GM15510 (cell line): ENCODE results near the gene ZNF254.

Source experiments
- POLR2A ChIP-seq: IDR thresholded peaks from 3 replicates; pipeline ENCODE4 v1.6.1; 2011; ENCODE audit warnings: borderline replicate concordance; ENCODE audit not compliant: insufficient read length; ENCODE audit errors: extremely low read depth

ZNF254 gene

DNA sequence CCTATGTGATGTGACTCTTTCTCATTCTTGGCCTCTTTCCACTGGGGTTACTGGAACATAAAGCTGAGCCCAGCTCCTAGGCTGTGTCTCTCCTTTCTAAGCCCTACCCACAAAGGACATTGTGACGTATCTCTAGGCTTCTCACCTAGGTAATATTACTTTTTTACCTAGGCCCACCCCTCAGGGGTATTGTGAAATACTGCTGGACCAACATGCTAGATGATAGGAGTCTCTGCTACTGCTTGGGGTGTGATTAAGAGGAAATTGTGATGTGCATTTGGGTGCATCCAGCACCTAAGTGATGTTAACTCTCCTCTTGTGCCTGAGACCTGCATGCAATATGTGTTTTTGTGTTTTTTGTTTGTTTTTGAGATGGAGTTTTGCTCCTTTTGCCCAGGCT, 22.8 kb upstream of the ZNF254 start:
- no peak for TF ChIP-seq POLR2A

DNA sequence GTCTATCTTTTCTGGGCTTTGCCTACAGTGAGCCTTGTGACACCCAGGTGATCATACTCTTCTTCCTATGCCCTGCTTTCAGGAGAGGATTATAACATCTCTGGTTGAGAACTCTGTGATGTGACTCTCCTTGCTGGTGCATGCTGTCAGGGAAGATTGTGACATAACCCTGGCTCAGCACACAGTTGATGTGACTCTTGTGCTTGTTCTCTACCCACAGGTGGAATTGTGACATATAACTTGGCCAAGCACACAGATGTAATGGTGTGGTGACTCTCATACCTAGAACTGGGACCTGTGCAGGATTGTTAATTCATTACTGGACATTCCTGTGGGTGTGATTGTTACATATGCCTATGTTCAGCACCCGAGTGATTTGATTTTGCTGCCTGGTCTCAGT, 21.7 kb upstream of the ZNF254 start:
- no peak for TF ChIP-seq POLR2A

DNA sequence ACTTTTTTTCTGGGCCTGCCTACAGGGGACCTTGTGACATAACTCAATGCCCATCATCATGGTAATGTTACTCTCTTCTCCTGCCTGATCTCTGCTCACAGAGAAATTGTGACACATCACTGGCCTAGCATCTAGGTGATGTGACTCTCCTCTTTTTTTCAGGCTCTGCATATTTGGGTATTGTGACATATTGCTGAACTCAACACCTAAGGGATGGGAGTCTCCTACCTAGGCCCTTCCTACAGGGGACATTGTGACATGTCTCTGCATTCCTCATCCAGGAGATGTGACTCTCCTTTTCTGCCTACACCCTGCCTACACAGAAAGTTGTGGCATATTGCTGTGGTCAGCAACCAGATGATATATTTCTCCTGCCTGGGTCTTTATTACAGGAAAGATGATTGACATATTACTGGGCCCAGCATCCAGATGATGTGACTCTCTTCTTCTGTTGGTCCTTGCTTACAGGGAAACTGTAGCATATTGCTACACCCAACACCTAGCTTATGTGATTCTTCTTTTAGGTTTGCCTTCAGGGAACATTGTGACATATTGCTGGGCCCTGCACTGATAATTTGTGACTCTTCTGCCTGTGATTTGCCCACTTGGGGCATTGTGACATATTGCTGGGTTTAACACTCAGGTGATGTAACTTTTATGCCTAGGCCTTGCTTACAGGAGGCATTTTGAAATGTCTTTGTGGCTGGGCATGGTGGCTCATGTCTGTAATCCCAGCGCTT, 21.0 kb upstream of the ZNF254 start:
- no peak for TF ChIP-seq POLR2A

DNA sequence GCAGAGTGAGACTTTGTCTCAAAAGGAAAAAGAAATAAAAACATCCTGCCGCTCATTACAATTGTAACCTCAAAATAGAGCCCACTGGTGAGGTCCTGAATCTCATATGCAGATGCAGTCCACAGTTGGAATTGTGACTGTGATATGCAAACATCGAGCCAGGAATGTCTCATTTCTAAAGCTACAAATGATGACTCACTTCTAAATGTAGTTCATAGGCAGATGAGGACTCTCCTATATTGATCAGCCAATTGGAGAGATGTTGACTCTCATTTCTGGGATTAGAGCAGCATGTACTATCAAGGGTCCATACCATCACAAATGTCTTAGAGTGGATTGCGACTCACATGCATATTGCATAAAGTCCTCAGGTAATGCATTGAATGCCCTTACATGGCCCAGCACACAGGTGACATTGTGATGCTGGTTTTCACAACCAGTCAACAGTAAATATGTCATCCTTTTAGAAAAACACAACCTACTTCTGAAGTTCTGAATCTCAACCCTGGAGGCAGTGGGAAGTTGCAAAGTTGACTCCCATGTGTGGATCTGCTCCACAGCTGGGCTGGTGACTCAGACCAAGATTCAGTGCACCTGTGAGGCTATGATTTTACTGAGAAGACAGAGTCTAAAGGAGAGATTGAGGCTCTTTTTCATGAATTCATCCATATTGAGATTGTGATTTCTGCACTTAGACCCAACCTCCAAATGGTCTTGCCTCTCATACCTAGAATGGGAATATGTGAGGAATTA, 16.9 kb upstream of the ZNF254 start:
- no peak for TF ChIP-seq POLR2A

DNA sequence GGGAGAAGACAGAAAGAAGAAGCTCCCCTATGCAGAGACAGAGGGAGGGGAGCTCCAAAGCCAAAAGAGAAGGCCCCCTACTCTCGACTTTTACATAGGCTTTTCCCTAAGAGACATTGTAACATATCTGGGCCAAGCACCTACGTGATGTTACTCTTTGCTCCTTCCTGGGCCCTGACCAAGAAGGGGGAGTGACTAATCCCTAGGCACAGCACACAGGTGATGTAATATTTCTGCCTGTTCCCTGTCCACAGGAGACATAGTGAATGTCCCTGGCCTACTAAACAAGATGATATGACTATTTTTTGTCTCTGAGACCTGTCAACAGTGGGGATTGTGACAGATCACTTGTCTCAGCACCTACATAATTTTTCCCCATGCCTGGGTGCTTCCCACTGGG, 15.9 kb upstream of the ZNF254 start:
- TF ChIP-seq POLR2A: no peak

DNA sequence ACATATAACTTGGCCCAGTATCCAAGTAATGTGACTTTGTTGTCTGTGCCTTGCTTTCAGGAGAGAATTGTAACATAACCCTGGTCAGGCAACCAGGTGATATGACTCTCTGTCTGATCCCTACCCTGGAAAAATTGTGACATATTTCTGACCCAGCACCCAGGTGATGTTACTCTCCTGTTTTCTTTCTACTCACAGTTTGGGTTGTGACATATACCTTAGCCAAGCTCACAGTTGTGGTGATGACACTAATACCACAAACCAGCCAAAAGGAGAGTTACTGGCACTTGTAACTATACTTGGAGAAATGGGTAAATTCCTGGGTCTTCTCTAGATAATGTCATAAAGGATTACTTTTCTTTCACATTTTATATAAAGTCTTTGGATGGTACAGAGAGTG, 14.3 kb upstream of the ZNF254 start:
- no peak for TF ChIP-seq POLR2A

DNA sequence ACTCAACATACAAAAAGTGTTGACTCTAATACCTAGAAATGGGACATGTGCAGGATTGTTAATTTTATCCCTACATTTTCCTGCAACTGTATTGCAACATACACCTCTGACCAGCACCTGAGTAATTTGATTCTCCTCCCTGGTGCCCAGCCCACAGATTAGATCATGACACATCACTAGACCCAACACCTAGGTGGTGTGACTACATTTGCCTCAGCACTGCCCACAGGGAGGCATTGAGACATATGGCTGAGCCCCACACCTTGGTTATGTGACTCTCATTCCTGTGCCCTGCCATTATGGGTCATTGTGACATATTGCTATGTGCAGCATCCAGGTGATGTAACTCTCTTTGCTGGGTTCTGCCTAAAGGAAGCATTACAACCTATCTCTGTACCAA, 13.2 kb upstream of the ZNF254 start:
- TF ChIP-seq POLR2A: no peak

DNA sequence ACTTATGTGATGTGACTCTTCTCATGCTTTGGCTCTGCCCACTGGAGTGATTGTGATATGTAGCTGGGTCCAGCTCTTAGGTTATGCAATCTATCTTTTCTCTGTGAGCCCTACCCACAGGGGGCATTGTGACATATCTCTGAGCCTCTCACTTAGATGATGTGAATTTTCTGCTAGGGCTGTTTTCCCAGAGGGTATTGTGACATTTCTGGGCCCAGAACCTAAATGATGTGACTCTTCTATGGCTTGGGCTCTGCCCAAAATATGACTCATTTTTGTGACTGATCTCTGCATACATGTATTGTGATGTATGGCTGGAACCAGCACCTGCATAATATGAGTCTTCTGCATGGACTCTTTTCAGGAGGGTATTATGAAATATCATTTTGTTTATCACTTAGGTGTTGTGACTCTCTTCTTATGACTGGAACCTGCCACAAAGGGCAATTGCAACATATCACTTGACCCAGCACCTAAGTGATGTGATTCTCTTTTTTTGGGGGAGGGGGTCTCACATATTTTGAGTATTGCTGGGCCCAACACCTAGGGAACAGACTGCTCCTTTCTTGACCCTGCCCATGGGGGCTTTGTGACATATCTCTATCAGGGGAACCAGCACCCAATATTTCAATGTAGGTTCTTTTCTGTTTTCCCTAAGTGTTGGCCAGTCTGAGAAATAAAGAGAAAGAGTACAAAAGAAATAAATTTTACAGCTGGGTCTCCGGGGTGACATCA, 12.1 kb upstream of the ZNF254 start:
- no peak for TF ChIP-seq POLR2A

DNA sequence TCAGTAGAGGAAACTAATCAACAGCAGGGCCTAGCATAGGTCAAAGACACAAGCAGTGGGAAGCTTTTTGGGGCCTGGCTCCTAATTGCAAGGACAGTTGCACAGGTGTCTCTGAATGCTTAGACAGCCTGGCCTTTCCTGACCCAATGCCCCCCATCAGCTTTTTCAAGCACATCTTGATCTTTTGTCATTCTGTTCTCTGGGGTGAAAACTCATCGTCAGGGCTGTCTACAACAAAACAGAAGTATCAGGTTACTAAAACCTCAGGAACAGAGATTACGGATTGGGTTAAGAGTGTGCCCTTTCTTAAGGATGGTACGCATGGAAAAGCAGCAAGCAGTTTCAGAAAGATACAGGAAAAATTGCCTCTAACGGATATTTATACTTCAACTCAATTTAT, 8.3 kb upstream of the ZNF254 start:
- TF ChIP-seq POLR2A: no peak

DNA sequence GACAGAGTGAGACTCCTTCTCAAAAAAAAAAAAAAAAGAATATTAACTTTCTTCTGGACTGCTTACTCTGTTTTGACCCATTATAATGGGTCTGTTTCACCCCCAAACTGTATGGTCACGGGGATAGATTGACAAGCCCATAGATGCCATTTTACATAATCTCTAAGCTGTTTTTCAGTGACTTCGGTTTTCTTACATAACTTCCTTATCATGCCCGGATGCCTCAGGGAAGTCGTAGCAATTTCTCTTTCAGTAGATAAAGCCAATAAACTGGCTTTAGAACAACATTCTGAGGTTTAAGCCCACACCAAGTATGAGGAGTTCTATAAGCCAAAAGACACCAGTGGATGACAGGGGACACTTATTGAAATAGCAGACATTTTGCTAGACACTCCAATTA, 5.9 kb upstream of the ZNF254 start:
- TF ChIP-seq POLR2A: no peak

DNA sequence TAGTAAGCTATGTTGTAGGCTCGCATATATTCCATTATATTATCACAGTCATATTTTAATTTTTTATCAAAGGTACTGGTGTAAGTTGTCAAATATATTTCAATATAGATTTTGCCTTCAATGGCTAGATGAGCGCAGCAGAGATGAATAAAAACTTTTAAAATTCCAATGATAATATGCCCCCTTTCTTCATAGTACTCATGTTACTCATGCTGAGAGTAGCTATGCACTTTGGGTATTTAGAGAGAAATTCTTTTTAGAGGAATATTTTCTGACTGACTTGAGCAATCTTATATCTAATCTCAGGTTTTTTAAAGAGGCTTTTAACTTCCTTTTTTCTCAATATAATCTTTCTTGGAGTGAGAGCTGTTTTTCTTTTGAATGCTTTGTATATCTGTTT, 11.4 kb downstream of the ZNF254 start:
- TF ChIP-seq POLR2A: no peak

DNA sequence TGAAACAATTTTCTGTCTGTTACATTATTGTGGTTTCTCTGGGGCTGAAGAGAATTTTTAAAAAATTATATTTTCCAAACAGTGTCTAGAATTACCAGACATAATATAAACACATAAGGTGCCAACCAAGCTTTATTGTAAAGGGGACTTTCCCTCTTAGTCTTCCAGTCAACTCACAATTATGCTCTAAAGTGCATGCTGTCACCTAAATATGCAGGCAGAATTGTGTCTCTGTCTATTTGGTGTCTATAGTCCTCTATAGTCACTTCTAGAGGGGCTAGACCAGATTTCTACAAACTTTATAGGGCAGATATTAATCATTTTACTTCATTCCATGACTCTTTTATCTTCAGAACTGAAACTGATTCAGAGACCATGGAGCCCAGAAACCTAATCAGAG, 12.8 kb downstream of the ZNF254 start:
- TF ChIP-seq POLR2A: no peak

DNA sequence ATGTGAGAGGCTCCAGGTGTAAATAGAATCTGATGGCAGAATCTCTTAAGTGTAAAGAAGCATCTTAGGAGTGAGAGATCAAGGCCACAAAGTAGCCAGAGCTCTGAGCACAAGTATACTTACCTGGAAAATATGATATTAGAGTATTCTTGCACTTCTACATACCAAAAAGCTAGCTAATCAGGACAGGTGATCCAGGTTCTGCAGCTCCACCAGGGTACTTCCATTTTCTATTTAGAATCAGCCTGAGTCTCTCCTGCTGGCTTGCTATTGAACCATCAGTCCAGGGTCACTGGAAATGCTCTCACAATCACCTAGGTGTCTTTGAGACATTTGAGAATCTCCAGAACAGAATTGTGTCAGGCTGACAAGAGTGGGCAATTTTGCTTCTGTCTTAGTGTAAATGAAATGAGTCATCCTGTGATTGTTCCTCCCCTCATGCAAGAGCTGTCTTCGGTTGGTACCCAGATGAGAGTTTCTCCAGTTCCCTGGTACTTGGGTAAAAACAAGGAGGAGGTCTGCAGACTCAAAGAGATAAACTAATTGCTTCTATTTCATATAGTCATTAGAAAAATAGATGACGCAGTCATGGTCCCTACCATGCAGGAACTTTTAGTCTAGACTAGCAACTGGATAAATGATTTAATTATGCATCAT, 14.6 kb downstream of the ZNF254 start:
- no peak for TF ChIP-seq POLR2A

DNA sequence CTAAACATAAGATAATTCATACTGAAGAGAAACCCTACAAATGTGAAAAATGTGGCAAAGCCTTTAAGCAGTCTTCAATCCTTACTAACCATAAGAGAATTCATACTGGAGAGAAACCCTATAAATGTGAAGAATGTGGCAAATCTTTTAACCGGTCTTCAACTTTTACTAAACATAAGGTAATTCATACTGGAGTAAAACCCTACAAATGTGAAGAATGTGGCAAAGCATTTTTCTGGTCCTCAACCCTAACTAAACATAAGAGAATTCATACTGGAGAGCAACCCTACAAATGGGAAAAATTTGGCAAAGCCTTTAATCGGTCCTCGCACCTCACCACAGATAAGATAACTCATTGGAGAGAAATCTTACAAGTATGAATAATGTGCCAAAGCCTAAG, 40.6 kb downstream of the ZNF254 start:
- TF ChIP-seq POLR2A: no peak

DNA sequence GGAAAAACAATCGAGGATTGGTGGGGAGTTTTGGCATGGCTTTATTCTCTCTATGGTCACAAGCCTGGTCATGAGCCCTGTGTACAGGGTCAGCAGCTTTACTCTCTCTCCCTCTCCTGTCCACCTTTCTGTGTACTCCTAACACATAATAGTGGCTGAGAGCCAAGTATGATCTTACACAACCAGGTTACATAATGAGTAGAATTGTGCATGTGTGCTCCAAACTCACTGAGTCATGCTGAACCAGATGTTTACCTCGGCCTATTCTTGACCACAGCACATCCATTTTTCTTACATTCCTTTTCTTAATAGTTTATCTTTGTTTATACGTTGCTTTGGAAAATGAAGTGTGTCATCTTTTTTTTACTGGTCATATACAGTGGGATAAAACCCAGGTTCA, 53.1 kb downstream of the ZNF254 start:
- TF ChIP-seq POLR2A: no peak
